ENCODE data around the gene CUL9. TPM values are rescaled to one million over a fixed set of nuclear protein-coding genes. Genes with fewer than 3 reads are reported as not detected.

CUL9 gene
- polyA plus RNA-seq, 1 donor (not counting 4 experiments of a cell fraction or from before 2014, with no cell fraction given): 21.6 TPM

- dilution Hi-C loops (cut with MboI; ENCODE audit: extremely low pct_ligation_motif_present, low sequenced_read_pairs): no loop called here
- Histone ChIP-seq H3K27me3 (ENCODE audit: control insufficient read depth, extremely low read depth, insufficient read depth, low read length) (peaks cover 59% of the 10 kb centered on the region), H4K20me1 (ENCODE audit: control insufficient read depth, extremely low read depth, insufficient read depth, low read length) (no peaks in the 10 kb centered on the region), H3K36me3 (ENCODE audit: control insufficient read depth in 2 of 2, extremely low read depth in 1 of 2, insufficient read depth in 2 of 2, low read length in 2 of 2) (no peaks in the 10 kb centered on the region), H2AFZ (ENCODE audit: control insufficient read depth, low read length) (no peak overlapping the region), H3K9ac (ENCODE audit: control insufficient read depth, extremely low read depth, insufficient read depth, low read length) (no peak overlapping the region), H3K4me3 (ENCODE audit: control insufficient read depth in 2 of 3, extremely low read depth in 1 of 3, insufficient read depth in 2 of 3, low read depth in 1 of 3, low read length in 3 of 3) (no peak overlapping the region), H3K4me2 (ENCODE audit: control insufficient read depth, extremely low read depth, insufficient read depth, low read depth, low read length) (no peak overlapping the region), H3K9me1 (ENCODE audit: control insufficient read depth, extremely low read depth, insufficient read depth, low read length) (no peaks in the 10 kb centered on the region), H3K79me2 (ENCODE audit: control insufficient read depth, insufficient read depth, low read length) (no peaks in the 10 kb centered on the region), H3K27ac (ENCODE audit: control insufficient read depth, insufficient read depth, low read length) (no peak overlapping the region), H3K9me3 (ENCODE audit: control insufficient read depth, low read depth, low read length) (no peaks in the 10 kb centered on the region), H3K4me1 (ENCODE audit: control insufficient read depth, extremely low read depth, insufficient read depth, low read length) (peaks cover 5% of the 10 kb centered on the region)
- TF ChIP-seq CTCF (optimal IDR thresholded peaks at IDR 0.05 in 1 of 3, IDR thresholded peaks at IDR 0.05 in 1 of 3, conservative IDR thresholded peaks at IDR 0.05 in 1 of 3; ENCODE audit: extremely low read depth in 1 of 3, insufficient read depth in 2 of 3, low read length in 3 of 3) (no peak), EZH2 (IDR thresholded peaks at IDR 0.05; ENCODE audit: low read length) (no peak)
- DNase-seq (ENCODE audit: low read depth, low spot score) (no peak), FAIRE-seq (no peak)
Measured at GRCh38 chr6:43273707-43274106, 91.7 kb downstream of the CUL9 start.

Other genes starting within 250 kb of the CUL9 start
- 0.08 to 0.10 TPM in 2 of 3 replicates, not detected in the other for gene GNMT, start 221.4 kb upstream of the CUL9 start, polyA plus RNA-seq
- 5.6 to 8.7 TPM (median 7.5 TPM) in 3 replicates for gene PEX6, start 203.0 kb upstream of the CUL9 start, polyA plus RNA-seq
- 44.4 to 59.9 TPM (median 49.6 TPM) in 3 replicates for gene PPP2R5D, start 197.6 kb upstream of the CUL9 start, polyA plus RNA-seq
- 62.4 to 76.1 TPM (median 69.2 TPM) in 3 replicates for gene MEA1, start 168.2 kb upstream of the CUL9 start, polyA plus RNA-seq
- 22.4 to 30.3 TPM (median 24.8 TPM) in 3 replicates for gene KLHDC3, start 167.9 kb upstream of the CUL9 start, polyA plus RNA-seq
- 57.1 to 101 TPM (median 67.5 TPM) in 3 replicates for gene RRP36, start 160.6 kb upstream of the CUL9 start, polyA plus RNA-seq
- 8.1 to 15.0 TPM (median 10.4 TPM) in 3 replicates for gene CUL7, start 128.3 kb upstream of the CUL9 start, polyA plus RNA-seq
- 25.6 to 36.0 TPM (median 27.4 TPM) in 3 replicates for gene MRPL2, start 122.8 kb upstream of the CUL9 start, polyA plus RNA-seq
- 8.3 to 15.2 TPM (median 8.8 TPM) in 3 replicates for gene KLC4, start 122.6 kb upstream of the CUL9 start, polyA plus RNA-seq
- 58.8 to 88.8 TPM (median 81.0 TPM) in 3 replicates for gene PTK7, start 105.9 kb upstream of the CUL9 start, polyA plus RNA-seq
- gene SRF, start 10.9 kb upstream of the CUL9 start, polyA plus RNA-seq: 26.0 to 39.2 TPM (median 28.5 TPM) in 3 replicates
- 57.1 to 98.6 TPM (median 73.9 TPM) in 3 replicates for gene DNPH1, start 47.3 kb downstream of the CUL9 start, polyA plus RNA-seq
- not detected in 3 replicates for gene TTBK1, start 61.3 kb downstream of the CUL9 start, polyA plus RNA-seq
- gene SLC22A7, start 116.1 kb downstream of the CUL9 start, polyA plus RNA-seq: not detected in 3 replicates
- gene CRIP3, start 126.6 kb downstream of the CUL9 start, polyA plus RNA-seq: 0.08 to 0.67 TPM (median 0.26 TPM) in 3 replicates
- 11.4 to 15.9 TPM (median 14.6 TPM) in 3 replicates for gene ZNF318, start 187.5 kb downstream of the CUL9 start, polyA plus RNA-seq
- gene ABCC10, start 245.3 kb downstream of the CUL9 start, polyA plus RNA-seq: 17.9 to 30.1 TPM (median 23.0 TPM) in 3 replicates